B cell (primary cell): ENCODE measurements around the gene SLC39A11.

Experiments
- CTCF ChIP-seq: fragments of 200-600 bp; IDR thresholded peaks from one replicate; pipeline ENCODE4 v1.8.0; 2022; ENCODE audit warnings: antibody characterized with exemption, mild to moderate bottlenecking
- EZH2 ChIP-seq: IDR thresholded peaks from 2 replicates; pipeline ENCODE4 v1.6.1; 2012; ENCODE audit warnings: borderline replicate concordance, low read depth, mild to moderate bottlenecking, moderate library complexity, low read length; ENCODE audit not compliant: insufficient read depth, poor library complexity, severe bottlenecking

- no peak for TF ChIP-seq CTCF
- no peak for TF ChIP-seq EZH2
Measured at GRCh38 chr17:73025041-73025560, 67.4 kb downstream of the SLC39A11 start.
